ENCODE measurements around the gene MAP2K4.

The MAP2K4 gene

DNA sequence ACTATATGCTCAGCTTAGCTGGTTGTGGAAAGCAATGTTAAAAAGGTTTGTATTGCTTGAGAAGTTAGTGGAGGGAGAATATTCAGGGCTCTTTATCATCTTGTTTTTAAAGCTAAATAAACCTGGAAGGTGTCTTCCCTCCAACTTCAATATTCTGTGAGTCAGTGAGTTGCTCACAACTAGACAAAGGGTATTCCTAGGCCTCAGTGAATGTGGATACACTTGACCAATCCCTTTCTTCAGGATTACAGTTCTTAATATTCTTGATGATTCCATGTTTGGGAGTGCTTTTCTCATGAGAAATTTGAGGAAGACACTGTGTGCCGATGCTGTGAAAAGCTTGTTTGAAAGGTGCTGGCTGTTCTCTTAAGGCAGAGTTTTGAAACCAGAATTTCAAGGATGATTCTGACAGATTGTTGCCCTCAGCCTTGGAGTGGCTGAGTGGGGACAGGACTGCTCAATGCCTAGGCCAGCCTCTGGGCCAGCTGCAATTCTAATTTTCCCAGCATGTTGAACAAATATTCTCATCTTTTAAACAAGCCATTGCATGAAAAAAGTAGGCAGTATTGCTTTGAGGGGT is 30.1 kb downstream of the MAP2K4 start:
- TF ChIP-seq, protein P1, sequence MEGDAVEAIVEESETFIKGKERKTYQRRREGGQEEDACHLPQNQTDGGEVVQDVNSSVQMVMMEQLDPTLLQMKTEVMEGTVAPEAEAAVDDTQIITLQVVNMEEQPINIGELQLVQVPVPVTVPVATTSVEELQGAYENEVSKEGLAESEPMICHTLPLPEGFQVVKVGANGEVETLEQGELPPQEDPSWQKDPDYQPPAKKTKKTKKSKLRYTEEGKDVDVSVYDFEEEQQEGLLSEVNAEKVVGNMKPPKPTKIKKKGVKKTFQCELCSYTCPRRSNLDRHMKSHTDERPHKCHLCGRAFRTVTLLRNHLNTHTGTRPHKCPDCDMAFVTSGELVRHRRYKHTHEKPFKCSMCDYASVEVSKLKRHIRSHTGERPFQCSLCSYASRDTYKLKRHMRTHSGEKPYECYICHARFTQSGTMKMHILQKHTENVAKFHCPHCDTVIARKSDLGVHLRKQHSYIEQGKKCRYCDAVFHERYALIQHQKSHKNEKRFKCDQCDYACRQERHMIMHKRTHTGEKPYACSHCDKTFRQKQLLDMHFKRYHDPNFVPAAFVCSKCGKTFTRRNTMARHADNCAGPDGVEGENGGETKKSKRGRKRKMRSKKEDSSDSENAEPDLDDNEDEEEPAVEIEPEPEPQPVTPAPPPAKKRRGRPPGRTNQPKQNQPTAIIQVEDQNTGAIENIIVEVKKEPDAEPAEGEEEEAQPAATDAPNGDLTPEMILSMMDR (IDR thresholded peaks at IDR 0.05; ENCODE audit: extremely low read depth, missing control alignments), result no peak
- no peak for DNase-seq (ENCODE audit: low spot score)

DNA sequence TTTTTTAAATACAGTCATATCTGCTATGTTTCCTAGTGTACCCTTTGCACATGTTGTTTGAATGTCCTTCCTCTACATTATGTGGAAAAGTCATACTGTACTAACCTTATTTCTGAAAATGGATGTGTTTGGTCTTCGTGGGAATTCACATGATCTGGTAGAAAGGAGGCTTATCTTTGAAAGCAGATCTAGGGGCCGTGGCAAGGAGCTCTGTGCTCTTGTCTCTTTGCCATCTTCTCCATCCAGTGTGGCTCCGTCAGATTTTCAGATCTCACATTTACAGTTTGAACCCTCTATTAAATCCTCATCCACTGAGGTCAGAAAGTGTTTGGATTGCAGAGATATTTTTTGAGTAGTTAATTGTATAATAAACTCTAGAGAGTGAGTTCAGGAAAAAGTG is 32.9 kb downstream of the MAP2K4 start:
- no peak for DNase-seq (ENCODE audit: low spot score)
- TF ChIP-seq, protein P1 (IDR thresholded peaks at IDR 0.05; ENCODE audit: extremely low read depth, missing control alignments), result no peak

DNA sequence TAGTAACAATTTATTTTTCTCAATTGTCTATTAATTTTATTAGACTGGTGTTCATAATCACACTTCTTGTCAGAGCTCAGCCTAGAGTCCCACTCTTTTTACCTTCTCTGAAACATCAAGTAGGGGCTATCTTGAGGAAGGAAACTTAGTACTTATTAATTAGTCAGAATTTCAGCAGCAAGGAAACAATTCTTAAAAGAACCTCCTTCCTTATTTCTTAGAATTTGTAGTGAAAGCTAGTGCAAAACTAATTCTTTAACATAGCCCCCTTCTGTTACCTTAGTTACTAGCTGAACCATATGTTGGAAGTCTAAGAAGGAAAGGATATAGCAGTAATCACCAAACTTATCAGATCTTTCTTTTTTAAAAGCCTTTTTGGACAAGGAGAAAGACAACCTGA is 35.2 kb downstream of the MAP2K4 start:
- no peak for DNase-seq (ENCODE audit: low spot score)
- TF ChIP-seq, protein P1 (IDR thresholded peaks at IDR 0.05; ENCODE audit: extremely low read depth, missing control alignments), result no peak

DNA sequence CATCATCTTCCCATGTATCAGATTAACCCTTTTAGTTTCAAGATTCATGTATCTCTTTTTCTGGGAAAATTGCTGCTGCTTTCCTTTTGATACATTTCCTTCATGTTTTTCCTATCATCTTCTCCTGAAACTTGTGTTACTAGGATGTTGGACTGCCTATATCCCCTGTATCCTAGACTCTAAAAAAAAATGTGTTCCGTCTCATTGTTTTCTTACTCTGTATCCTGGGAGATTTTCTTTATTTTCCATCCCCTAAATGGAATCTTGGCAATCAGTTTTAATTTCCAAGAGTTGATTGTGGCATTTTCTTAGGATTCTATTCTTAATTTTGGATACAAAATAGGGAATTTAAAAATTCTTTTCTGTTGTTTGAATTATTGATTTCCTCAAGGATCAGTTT is 36.8 kb downstream of the MAP2K4 start:
- DNase-seq (ENCODE audit: low spot score), result no peak
- TF ChIP-seq, protein P1 (IDR thresholded peaks at IDR 0.05; ENCODE audit: extremely low read depth, missing control alignments), result no peak

DNA sequence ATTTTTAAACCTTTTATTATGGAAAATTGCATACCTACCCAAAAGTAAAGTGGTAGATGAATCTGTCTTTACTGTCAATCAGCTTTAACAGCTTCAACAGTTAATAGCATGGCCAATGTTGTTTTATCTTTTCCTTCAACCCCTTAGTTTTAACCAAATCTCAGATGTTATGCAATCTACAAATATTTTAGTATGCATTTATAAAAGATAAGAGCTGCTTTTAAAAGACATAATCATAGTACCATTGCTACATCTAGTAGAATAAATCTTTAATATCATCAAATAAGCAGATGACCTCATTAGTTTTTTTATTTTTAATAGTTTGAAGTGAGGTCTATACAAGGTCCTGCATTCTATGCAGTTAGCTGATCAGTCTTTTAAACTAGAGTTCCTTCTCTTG is 37.9 kb downstream of the MAP2K4 start:
- TF ChIP-seq, protein P1 (IDR thresholded peaks at IDR 0.05; ENCODE audit: extremely low read depth, missing control alignments), result no peak
- DNase-seq (ENCODE audit: low spot score), result no peak

DNA sequence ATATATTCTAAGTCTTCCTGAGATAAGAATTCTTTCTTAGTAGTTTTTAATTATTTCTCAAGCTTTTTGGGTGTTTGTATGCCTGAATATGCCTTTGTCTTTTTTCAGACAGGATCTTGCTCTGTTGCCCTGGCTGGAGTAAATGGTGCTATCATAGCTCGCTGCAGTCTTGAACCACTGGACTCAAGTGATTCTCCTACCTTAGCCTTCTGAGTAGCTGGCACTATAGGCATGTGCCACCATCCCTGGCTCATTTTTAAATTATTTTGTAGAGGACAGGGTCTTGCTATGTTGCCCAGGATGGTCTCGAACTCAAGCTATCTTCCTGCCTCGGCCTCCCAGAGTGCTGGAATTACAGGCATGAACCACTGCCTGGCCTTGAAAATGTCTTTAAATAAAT is 41.6 kb downstream of the MAP2K4 start:
- DNase-seq (ENCODE audit: low spot score), result no peak
- TF ChIP-seq, protein P1 (IDR thresholded peaks at IDR 0.05; ENCODE audit: extremely low read depth, missing control alignments), result no peak

DNA sequence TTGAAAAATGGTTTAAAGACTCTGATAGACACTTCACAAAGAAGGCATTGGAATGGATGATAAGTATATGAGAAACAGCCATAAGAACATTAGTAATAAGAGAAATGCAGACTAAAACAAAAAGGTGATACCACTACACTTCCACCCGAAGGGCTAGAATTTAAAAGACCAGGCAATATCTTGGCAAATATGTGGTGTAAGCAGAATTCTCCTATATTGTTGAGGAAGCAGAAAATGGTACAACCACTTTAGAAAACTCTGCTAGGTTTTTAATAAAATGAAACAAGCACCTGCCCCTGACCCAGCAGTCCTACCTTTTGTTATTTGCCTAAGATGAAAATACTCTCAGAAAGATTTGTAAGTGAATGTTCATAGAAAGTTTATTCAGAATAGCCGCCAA is 43.7 kb downstream of the MAP2K4 start:
- no peak for DNase-seq (ENCODE audit: low spot score)
- TF ChIP-seq, protein P1 (IDR thresholded peaks at IDR 0.05; ENCODE audit: extremely low read depth, missing control alignments), result no peak

All from GM20000 (cell line).